Measurements from ENCODE around the gene TMEM255A.

The TMEM255A gene

DNA sequence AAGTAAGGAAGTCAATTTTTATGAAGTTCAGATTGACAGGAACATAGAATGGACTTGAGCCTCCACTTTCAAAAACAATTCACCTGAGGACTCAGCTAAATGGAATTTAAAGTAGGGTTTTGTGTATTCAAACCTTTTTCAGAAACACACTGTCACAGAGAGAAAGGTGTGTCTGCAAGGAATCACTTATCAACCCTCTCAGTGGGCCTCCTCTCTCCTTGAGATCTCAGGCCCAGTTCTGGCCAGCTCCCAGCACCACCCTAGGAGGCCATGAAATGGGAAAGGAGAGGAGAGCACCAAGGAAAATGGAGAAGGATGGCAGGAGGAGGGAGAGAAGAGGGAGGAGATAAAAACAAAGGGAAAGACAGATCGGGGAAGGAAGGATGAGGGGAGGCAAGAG lies 28.6 kb downstream of the TMEM255A start:
- no peak for DNase-seq (ENCODE audit: low spot score)
- TF ChIP-seq, protein P1, sequence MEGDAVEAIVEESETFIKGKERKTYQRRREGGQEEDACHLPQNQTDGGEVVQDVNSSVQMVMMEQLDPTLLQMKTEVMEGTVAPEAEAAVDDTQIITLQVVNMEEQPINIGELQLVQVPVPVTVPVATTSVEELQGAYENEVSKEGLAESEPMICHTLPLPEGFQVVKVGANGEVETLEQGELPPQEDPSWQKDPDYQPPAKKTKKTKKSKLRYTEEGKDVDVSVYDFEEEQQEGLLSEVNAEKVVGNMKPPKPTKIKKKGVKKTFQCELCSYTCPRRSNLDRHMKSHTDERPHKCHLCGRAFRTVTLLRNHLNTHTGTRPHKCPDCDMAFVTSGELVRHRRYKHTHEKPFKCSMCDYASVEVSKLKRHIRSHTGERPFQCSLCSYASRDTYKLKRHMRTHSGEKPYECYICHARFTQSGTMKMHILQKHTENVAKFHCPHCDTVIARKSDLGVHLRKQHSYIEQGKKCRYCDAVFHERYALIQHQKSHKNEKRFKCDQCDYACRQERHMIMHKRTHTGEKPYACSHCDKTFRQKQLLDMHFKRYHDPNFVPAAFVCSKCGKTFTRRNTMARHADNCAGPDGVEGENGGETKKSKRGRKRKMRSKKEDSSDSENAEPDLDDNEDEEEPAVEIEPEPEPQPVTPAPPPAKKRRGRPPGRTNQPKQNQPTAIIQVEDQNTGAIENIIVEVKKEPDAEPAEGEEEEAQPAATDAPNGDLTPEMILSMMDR (IDR thresholded peaks at IDR 0.05; ENCODE audit: extremely low read depth, missing control alignments), result no peak

DNA sequence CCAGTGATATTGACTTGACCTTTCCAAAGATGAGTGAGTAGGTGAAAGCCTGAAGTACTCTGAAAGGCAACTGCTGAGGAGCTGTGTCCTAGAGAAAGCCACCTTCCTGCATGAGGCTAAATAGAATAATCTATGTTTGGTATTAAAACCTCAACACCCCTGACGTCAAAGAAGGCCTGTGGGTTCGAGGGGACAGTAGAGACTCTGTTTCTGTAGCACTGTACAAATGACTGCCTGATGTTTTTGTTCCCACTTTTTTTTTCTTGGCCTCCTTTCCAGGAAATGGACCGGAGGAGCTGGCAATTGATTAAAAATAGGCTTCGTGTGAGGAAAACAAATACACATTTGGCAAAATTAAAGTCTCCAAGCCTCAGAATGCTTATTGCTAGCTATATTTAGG lies 29.5 kb downstream of the TMEM255A start:
- no peak for DNase-seq (ENCODE audit: low spot score)
- TF ChIP-seq, protein P1 (IDR thresholded peaks at IDR 0.05; ENCODE audit: extremely low read depth, missing control alignments), result no peak

DNA sequence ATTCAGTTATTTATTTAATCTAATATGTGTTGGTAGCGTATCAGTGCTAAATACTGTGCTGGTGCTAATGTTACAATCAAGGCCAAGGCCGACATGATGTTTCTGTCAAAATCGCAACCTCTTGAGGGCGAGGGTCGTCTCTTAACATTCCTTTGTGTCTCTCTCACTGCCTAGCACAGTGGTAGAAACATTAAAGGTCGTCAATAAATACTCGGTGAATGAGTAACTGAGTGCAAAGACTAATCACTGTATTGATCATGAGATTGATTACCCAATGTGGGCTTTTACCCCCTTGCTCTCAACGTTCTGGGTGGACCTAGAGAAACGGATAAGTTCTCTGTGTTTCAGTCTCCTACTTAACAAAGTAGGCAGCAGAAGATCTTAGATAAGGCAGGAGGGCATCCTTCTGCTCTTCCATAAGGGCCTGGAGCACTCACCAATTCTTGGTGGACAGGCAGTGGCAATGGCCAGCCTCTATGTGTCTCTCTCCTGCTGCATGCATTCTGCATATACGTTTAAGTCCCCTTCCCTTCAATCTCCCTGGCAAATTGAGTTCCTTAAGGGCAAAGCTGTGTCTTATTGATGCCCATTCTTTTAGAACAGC lies 30.1 kb downstream of the TMEM255A start:
- no peak for DNase-seq (ENCODE audit: low spot score)
- TF ChIP-seq, protein P1 (IDR thresholded peaks at IDR 0.05; ENCODE audit: extremely low read depth, missing control alignments), result no peak

DNA sequence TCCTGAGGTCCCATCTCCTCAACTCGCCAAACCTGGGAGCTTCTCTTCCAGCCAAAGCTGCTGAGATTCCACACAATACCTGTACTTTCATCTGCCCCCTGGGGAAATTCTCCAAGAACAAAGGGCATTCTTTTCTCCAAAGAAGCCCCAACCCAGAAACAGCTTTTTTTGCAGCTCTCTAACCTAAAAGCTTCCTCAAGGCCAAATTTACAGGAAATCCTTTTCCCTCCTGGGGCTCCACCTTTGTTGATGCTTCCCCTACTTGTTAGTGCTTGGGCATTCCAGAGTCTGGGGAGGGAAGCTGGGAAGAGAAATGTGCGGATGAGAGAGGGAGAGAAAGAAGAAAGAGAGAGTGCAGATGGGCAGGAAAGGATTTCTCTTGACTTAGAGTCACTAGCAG lies 36.3 kb downstream of the TMEM255A start:
- TF ChIP-seq, protein P1 (IDR thresholded peaks at IDR 0.05; ENCODE audit: extremely low read depth, missing control alignments), result no peak
- no peak for DNase-seq (ENCODE audit: low spot score)

DNA sequence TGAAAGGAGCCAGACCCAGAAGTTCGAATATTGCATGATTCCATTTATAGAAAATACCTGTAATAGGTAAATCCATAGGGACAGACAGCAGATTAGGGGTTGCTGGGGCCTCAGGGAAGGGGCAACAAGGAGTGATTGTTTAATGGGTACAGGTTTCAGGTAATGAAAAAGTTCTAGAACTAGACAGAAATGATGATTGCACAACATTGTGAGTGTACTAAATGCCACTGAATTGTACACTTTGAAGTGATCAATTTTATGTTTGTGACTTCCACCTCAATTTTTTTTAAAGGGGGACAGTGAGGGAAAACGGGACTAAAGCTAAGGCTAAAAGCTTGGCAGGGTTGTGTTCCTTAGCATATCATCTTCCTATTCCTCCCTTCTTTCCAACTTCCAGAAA lies 37.1 kb downstream of the TMEM255A start:
- DNase-seq (ENCODE audit: low spot score), result no peak
- TF ChIP-seq, protein P1 (IDR thresholded peaks at IDR 0.05; ENCODE audit: extremely low read depth, missing control alignments), result no peak

DNA sequence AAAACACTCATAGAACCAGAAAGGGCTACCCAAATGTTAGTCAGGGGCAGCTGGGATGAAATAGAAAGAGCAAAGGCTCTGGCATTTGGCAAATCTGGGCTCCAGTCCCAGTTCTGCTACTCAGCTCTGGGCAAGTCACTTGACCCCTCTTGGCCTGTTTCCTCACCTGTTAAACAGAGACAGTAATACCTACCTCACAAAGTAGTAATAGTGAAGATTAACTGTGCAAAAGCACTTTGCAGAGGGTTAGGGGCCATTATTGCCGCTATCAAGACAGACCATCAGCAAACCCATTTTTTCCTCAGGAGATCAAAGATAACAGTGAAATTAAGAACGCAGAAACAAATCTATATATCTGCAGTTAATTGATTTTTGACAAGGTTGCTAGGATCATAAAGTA lies 40.0 kb downstream of the TMEM255A start:
- no peak for DNase-seq (ENCODE audit: low spot score)
- TF ChIP-seq, protein P1 (IDR thresholded peaks at IDR 0.05; ENCODE audit: extremely low read depth, missing control alignments), result no peak

DNA sequence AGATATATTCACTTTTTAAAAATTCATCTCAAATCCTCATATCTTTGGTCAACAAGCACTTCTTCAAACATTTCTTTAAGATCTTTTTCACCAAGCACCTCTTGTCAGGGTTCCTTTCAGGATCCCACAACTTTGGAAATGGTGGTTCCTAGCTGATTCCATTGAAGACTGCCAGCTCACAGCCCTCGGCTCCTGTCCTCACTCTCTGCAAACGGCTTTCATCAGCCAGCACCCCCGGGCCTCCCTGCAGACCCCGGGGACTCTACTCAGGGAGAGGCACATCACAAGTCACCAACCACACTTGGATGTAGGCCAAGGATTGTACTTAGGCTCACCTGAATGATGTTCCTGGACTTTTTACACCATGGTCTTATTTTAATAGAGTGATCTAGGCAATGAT lies 40.7 kb downstream of the TMEM255A start:
- DNase-seq (ENCODE audit: low spot score), result no peak
- TF ChIP-seq, protein P1 (IDR thresholded peaks at IDR 0.05; ENCODE audit: extremely low read depth, missing control alignments), result no peak
